Liver (tissue), 3 donors: ENCODE results near the gene ASCC1.
A peak's percentile ranks its signal among the peaks of the same experiment; 100 is the strongest.

Source experiments
- EGR1 ChIP-seq, 2 donors: IDR thresholded peaks; 2 replicates each; pipeline ENCODE4 v1.6.1; 2016 to 2018; ENCODE audit warnings: antibody characterized with exemption in 2 of 2, low read depth in 2 of 2
- GABPA ChIP-seq, 2 donors: IDR thresholded peaks in 1 of 2; conservative IDR thresholded peaks in 1 of 2; 2 replicates each; pipeline ENCODE4 v1.6.1; 2016; ENCODE audit warnings: antibody characterized with exemption in 2 of 2, mild to moderate bottlenecking in 1 of 2, moderate library complexity in 1 of 2
- HNF4G ChIP-seq: IDR thresholded peaks from 2 replicates; pipeline ENCODE4 v1.6.1; 2016; ENCODE audit warnings: antibody characterized with exemption
- JUND ChIP-seq, 2 donors: IDR thresholded peaks; 2 replicates each; pipeline ENCODE4 v1.6.1; 2016; ENCODE audit warnings: antibody characterized with exemption in 2 of 2
- RAD21 ChIP-seq, 2 donors: IDR thresholded peaks; 2 replicates each; pipeline ENCODE4 v1.6.1; 2016; ENCODE audit warnings: antibody characterized with exemption in 2 of 2, mild to moderate bottlenecking in 2 of 2
- RXRA ChIP-seq, 2 donors: IDR thresholded peaks; 2 replicates each; pipeline ENCODE4 v1.6.1; 2017 to 2018; ENCODE audit warnings: antibody characterized with exemption in 2 of 2, mild to moderate bottlenecking in 1 of 2
- SP1 ChIP-seq: IDR thresholded peaks from 2 replicates; pipeline ENCODE4 v1.6.1; 2018; ENCODE audit warnings: antibody characterized with exemption, mild to moderate bottlenecking
- TAF1 ChIP-seq: conservative IDR thresholded peaks from 2 replicates; pipeline ENCODE4 v1.6.1; 2016; ENCODE audit warnings: antibody characterized with exemption, mild to moderate bottlenecking
- TF ChIP-seq, protein P1 (sequence below): IDR thresholded peaks from 2 replicates; pipeline ENCODE4 v1.6.1; 2016; ENCODE audit warnings: antibody characterized with exemption, mild to moderate bottlenecking
- TF ChIP-seq, protein P2 (sequence below): fragments of 150-350 bp; IDR thresholded peaks from 2 replicates; pipeline ENCODE4 v1.5.1; 2017; ENCODE audit warnings: improper control_type of control experiment, low read depth, low read length; ENCODE audit not compliant: missing input control
- TF ChIP-seq, protein P3 (sequence below): IDR thresholded peaks from 2 replicates; pipeline ENCODE4 v1.6.1; 2016; ENCODE audit warnings: antibody characterized with exemption
- TF ChIP-seq, protein P4 (sequence below): IDR thresholded peaks from 2 replicates; pipeline ENCODE4 v1.6.1; 2016; ENCODE audit warnings: antibody characterized with exemption
- TF ChIP-seq, protein P5 (sequence below): IDR thresholded peaks from 2 replicates; pipeline ENCODE4 v1.6.1; 2016; ENCODE audit warnings: antibody characterized with exemption
- donor health status: healthy.
- donor health status: healthy.

DNA sequence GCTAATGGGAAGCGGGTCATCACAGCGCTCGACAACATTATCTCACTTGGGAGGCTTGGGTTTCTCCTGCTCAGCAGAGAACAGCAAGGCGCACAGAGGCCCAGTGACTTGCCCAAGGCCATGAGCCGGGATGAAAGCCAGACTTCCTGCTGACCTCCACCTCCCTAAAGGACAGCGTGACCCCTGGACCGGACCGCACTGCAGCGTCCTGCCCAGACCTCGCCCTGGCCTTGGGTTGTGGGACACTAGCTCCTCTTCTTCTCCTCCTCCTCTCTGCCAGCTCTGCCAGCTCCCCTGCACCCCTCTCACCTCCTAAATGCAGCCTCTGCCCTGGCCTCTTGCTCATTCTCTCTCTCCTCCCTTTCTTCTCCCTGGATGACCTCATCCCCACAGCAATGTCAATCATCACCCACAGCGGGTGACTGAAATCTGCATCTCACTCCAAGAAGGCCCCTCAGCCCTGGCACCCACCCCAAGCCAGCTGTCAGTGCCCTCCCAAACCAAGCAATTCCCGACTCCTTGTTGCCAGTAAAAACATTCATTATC, 147.1 kb downstream of the ASCC1 start:
- TF ChIP-seq RAD21 (IDR thresholded peaks at IDR 0.05) (no peak), EGR1 (IDR thresholded peaks at IDR 0.05; ENCODE audit: low read depth in 2 of 2) (no peak), GABPA (IDR thresholded peaks at IDR 0.05 in 1 of 2, conservative IDR thresholded peaks at IDR 0.05 in 1 of 2) (no peak), HNF4G (no peak), SP1 (no peak), RXRA (IDR thresholded peaks at IDR 0.05) (peak; percentile 61 to 78), JUND (IDR thresholded peaks at IDR 0.05) (peak in 1 of 2 donors; percentile 14), TAF1 (no peak)
- TF ChIP-seq, protein P1, sequence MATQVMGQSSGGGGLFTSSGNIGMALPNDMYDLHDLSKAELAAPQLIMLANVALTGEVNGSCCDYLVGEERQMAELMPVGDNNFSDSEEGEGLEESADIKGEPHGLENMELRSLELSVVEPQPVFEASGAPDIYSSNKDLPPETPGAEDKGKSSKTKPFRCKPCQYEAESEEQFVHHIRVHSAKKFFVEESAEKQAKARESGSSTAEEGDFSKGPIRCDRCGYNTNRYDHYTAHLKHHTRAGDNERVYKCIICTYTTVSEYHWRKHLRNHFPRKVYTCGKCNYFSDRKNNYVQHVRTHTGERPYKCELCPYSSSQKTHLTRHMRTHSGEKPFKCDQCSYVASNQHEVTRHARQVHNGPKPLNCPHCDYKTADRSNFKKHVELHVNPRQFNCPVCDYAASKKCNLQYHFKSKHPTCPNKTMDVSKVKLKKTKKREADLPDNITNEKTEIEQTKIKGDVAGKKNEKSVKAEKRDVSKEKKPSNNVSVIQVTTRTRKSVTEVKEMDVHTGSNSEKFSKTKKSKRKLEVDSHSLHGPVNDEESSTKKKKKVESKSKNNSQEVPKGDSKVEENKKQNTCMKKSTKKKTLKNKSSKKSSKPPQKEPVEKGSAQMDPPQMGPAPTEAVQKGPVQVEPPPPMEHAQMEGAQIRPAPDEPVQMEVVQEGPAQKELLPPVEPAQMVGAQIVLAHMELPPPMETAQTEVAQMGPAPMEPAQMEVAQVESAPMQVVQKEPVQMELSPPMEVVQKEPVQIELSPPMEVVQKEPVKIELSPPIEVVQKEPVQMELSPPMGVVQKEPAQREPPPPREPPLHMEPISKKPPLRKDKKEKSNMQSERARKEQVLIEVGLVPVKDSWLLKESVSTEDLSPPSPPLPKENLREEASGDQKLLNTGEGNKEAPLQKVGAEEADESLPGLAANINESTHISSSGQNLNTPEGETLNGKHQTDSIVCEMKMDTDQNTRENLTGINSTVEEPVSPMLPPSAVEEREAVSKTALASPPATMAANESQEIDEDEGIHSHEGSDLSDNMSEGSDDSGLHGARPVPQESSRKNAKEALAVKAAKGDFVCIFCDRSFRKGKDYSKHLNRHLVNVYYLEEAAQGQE = no peak
- TF ChIP-seq, protein P2, sequence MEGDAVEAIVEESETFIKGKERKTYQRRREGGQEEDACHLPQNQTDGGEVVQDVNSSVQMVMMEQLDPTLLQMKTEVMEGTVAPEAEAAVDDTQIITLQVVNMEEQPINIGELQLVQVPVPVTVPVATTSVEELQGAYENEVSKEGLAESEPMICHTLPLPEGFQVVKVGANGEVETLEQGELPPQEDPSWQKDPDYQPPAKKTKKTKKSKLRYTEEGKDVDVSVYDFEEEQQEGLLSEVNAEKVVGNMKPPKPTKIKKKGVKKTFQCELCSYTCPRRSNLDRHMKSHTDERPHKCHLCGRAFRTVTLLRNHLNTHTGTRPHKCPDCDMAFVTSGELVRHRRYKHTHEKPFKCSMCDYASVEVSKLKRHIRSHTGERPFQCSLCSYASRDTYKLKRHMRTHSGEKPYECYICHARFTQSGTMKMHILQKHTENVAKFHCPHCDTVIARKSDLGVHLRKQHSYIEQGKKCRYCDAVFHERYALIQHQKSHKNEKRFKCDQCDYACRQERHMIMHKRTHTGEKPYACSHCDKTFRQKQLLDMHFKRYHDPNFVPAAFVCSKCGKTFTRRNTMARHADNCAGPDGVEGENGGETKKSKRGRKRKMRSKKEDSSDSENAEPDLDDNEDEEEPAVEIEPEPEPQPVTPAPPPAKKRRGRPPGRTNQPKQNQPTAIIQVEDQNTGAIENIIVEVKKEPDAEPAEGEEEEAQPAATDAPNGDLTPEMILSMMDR = no peak
- TF ChIP-seq, protein P3, sequence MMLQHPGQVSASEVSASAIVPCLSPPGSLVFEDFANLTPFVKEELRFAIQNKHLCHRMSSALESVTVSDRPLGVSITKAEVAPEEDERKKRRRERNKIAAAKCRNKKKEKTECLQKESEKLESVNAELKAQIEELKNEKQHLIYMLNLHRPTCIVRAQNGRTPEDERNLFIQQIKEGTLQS = peak; percentile 17
- TF ChIP-seq, protein P4, sequence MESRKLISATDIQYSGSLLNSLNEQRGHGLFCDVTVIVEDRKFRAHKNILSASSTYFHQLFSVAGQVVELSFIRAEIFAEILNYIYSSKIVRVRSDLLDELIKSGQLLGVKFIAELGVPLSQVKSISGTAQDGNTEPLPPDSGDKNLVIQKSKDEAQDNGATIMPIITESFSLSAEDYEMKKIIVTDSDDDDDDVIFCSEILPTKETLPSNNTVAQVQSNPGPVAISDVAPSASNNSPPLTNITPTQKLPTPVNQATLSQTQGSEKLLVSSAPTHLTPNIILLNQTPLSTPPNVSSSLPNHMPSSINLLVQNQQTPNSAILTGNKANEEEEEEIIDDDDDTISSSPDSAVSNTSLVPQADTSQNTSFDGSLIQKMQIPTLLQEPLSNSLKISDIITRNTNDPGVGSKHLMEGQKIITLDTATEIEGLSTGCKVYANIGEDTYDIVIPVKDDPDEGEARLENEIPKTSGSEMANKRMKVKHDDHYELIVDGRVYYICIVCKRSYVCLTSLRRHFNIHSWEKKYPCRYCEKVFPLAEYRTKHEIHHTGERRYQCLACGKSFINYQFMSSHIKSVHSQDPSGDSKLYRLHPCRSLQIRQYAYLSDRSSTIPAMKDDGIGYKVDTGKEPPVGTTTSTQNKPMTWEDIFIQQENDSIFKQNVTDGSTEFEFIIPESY = no peak
- TF ChIP-seq, protein P5, sequence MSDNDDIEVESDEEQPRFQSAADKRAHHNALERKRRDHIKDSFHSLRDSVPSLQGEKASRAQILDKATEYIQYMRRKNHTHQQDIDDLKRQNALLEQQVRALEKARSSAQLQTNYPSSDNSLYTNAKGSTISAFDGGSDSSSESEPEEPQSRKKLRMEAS = no peak
